GM08714 (cell line): ENCODE measurements around the gene CRYBG1.
"Not testable (repeated sequence)": the region's sequence is repeated elsewhere in the genome, so short reads cannot be mapped to it uniquely, and the experiment has no call there.

Experiments
- H3K4me3 ChIP-seq: fragments of 200-500 bp; sonication (Bioruptor generic); 2 replicates; pipeline ENCODE4 v1.5.1; 2014; ENCODE audit warnings: mild to moderate bottlenecking, low read length, inconsistent platforms
- ZNF274 ChIP-seq: IDR thresholded peaks from 2 replicates; pipeline ENCODE4 v1.6.1; 2012; ENCODE audit warnings: mild to moderate bottlenecking, low read depth, low read length

The CRYBG1 gene

DNA sequence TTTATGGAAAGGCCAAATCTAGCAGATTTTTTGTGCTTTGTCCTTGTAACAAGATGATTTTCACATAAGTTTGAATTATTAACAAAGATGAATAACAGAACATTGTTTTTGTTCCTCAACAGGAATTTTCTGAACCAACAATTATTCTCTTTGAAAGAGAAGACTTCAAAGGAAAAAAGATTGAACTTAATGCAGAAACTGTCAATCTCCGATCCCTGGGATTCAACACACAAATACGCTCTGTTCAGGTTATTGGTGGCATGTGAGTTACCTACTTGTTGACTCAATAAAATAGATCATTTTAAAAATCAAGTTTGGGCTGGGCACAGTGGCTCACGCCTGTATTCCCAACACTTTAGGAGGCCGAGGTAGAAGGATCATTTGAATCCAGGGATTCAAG lies 197.8 kb downstream of the CRYBG1 start:
- H3K4me3 ChIP-seq = no peak overlapping the region

DNA sequence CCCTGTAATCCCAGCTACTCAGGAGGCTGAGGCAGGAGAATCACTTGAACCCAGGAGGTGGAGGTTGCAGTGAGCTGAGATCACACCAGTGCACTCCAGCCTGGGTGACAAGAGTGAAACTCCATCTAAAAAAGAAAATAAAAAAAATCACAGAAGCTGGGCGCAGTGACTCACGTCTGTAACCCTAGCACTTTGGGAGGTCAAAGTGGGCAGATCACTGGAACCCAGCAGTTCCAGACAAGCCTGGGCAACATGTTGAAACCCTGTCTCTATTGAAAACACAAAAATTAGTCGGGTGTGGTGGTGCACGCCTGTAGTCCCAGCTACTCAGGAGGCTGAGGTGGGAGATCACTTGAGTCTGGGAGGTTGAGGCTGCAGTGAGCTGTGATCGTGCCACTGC lies 199.1 kb downstream of the CRYBG1 start:
- not testable (repeated sequence) for H3K4me3 ChIP-seq

More for the DNA sequence above, 197.8 kb downstream of the CRYBG1 start:
- no peak for TF ChIP-seq ZNF274

DNA sequence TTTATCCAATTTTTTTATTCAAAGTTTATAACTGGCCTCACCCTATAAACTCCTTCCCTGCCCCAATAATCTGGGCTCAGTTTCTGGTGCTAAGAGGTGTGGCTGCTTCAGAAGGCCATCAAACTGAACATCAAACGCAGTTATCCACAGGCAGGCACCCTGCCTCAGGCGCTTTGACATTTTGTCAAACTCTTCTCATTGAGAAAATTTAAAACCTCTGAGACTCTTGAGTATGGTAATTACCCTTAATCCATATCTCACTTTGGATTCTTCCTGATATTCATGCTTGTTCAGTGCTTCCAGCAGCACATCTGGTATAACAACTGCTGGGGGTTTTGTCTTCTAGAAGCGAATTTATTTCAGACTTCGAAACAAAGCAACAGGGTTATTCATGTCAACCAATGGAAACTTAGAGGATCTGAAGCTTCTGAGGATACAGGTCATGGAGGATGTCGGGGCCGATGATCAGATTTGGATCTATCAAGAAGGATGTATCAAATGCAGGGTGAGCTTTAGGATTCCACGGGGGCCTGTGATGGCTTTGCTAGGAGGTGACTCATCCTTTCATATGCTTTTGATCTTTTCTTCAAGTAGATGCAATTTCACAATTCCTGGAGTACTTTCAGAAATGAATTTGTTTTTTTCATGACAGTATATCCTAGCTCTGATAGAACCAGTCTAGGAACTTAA lies 200.6 kb downstream of the CRYBG1 start:
- no peak overlapping the region for H3K4me3 ChIP-seq
- TF ChIP-seq ZNF274 = no peak

DNA sequence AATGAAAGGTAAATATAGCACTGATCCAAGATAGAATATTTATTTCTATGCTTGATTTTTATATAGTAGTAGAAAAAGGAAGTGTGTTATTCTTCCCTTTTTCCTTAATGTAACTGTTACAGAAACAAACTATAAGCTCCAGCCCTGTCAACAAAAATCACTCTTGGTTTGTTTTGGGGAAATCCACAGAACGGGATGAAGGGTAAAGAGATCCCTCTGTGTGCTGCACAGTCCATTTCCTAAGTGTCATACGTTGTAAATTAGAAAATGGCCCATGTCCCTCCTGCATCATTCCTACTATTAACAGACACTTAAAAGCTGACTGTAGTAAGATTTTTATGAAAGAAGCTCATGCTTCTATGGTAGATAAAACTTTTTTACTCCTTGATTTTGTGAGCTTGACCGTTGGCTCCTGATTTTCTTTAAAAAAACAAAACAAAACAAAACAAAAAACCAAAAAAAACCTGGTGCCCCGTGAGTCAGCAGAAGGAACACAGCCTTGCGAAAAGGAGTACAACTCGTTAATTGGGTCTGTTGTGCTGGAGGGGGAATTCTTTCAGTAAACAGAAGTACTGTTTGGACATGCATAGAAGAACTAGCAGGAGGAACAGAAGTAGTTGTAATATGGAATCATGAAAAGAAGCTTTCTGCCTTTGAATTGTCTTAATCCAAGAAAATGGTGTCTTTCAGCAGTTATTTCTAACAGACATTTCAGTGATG lies 201.3 kb downstream of the CRYBG1 start:
- no peak for TF ChIP-seq ZNF274
- H3K4me3 ChIP-seq = no peak overlapping the region

DNA sequence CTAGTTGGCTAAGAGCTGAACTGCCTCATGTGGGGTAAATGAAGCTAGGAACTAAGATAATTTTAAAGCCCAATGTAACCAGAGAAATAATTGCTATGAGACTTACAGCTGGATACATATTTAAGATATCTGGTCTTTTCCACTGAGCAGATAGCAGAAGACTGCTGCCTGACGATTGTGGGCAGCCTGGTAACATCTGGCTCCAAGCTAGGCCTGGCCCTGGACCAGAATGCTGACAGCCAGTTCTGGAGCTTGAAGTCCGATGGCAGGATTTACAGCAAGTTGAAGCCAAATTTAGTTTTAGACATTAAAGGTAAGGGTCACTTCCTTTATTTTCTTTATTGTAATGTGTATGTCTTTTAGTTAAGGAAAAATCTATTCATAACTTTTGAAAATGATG lies 203.1 kb downstream of the CRYBG1 start:
- no peak overlapping the region for H3K4me3 ChIP-seq
- TF ChIP-seq ZNF274 = no peak

DNA sequence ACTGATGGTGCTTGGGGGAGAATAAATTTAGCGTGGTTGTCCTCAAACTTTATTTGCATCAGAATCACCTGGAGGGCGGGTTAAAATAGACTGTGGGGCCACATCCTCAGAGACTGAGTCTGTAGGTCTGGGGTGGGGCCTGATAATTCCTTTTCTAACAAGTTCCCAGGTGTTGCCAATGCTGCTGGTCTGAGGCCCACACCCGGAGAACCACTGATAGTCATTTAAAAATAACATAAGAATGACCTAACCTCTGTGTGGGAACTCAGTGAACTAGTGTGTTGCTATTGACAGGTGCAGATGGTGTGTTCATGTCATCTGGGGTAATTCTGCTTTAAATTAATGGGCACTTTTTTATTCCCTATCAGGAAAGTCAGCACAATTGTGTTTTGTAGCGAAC lies 204.0 kb downstream of the CRYBG1 start:
- H3K4me3 ChIP-seq = no peak overlapping the region
- TF ChIP-seq ZNF274 = no peak

DNA sequence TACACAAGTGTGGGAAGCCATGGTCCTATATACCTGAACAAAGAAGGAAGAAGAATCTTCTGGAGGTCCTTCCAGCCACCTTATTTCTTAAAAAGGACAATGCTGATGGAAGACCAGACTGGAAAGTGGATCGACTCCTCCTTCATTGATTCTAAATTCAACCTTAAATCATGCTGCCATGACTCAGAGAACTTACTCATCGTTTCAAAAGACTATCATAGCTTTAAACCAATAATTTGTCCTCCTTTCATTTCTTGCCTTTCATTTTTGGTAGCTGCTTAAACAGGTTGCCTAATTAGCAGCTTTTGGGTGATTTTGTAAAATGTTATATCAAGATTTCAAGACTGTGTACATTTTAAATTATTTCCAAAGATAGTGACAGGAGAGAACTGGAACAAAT lies 208.0 kb downstream of the CRYBG1 start:
- H3K4me3 ChIP-seq = no peak overlapping the region
- no peak for TF ChIP-seq ZNF274

DNA sequence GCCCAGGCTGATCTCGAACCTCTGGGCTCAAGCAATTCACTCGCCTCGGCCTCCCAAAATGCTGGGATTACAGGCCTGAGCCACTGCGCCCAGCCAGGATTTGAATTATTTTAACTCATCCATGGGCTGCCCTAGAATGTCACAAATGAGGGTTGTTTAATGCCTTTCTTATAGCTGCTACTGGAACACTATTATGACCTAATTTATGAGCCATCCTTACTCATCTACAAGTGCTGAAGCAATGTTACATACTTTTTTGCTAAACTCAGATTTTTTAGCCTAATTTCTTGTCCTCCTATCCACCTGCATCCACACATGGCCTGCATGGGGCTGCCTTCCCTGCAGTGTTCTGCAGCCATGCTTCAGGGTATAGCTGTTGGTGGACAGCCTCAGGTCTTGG lies 208.9 kb downstream of the CRYBG1 start:
- TF ChIP-seq ZNF274 = no peak

DNA sequence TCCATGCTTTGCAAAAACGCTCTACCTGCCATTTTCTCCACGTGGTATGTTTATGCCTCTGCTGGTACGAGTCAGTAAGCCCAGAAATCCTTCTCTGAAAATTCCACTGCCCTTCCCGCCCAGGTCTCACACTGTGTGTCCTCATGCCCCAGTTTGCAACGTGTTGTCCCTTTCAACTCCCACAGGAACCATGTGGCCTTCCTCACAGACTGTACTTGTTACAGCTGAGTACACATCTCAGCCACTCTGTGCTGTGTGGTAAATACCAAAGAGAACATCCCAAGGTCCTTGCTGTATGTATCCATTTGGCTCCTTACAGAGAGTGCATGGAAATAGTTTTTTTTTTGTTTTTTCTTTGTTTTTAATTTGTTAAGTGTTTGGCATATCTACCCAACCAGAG lies 211.9 kb downstream of the CRYBG1 start:
- no peak for TF ChIP-seq ZNF274
- H3K4me3 ChIP-seq = no peak overlapping the region

More for the DNA sequence above, 208.9 kb downstream of the CRYBG1 start:
- H3K4me3 ChIP-seq = no peak overlapping the region

DNA sequence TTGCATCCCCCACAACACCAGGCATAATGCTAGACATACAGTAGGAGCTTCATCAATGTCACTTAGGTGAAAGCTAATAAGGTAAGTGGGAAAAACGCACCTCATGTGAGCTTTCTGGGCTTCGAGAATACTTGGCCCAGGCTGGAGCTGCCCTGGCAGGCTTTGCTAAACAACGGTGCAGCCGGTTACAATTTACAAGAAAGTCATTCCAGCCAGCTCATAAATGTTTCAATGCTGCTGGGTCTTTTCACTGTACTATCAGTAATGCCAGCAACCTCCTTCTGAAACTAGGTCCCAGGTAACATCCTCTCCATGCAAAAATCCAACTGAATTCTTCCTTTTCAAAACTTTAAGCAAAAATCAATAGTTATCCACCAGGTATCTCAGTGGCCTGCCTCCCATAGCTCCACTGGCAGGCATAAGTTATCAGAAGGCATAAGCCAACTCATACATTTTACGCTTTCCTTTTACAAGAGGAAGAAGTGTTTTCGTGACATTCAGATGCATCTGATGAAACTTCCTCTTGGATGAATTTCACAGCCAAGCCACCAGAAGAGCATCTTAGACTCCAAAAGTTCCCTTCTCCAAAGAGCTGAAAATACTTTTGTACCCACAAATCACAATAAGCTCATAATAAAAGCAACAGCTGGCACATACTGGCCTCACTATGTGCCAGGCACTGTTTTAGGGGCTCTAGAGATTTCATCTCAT lies 212.5 kb downstream of the CRYBG1 start:
- TF ChIP-seq ZNF274 = no peak
- H3K4me3 ChIP-seq = no peak overlapping the region

DNA sequence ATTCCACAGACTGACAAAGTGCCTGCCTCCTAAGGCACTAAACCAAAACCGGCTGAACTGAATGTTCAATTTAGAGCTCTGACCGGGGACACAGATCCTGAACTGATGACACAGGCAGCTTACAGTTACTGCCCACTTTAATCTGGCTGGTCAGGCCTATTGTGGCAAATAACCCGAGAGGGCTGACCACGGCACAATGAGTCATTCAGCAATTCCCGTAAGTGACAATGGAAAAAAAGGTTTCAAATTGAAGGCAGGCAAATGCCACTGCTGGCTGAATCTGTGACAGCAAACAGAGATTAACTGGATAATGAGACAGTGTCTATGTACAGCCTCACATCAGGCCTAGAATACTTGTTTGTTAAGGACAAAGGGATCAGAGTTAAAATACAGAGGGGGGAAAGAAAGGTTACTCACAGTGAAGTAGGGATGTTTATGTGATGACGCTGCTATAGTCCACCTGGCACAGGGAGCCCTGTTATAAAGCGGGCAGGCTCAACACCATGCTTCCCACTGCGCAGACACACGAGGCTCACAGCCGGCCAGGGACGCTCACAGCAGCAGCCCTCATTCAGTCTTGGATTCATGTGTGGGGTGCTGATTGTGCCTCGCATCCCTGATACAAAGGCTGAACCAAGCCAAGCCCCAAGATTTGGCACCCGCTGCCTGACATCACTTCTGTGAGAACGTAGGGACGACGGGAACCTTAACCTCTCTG lies 214.4 kb downstream of the CRYBG1 start:
- no peak for TF ChIP-seq ZNF274
- H3K4me3 ChIP-seq = no peak overlapping the region

DNA sequence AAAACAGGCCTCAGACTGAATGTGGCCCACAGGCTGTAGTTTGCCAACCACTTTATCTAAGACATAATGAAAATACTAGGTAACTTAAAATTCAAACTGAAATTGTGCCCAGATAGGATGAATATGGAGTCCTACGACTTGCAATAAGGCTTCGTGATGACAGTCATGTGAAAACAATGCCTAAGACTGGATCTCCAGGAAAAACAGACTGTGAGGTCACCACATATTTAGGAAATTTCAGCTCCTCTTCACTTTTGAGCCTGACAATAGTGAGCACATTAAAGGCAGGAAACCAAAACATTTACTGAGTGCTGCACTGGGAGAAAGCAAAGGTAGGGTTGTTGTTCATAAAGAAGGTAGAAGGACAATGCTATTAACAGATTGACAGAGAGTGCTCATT lies 218.8 kb downstream of the CRYBG1 start:
- TF ChIP-seq ZNF274 = no peak

DNA sequence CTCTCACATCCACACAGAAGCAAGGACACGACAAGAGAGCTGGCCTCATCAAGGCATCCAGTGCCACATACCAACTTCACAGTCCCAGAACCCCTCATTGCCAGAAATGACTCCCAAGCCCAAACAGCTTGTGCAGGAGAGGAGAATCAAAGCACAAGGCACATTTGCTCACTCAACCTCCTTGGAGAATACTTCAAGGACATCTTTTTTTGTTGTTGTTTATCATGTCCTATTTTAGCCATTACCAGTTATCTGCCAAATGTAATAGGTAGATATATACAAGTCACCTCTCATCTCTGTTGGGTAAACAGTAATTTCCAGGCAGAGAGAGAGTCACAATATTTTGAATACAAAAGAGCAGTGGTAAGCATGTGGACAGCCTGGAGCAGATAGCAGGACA lies 221.0 kb downstream of the CRYBG1 start:
- no peak overlapping the region for H3K4me3 ChIP-seq
- TF ChIP-seq ZNF274 = no peak

More for the DNA sequence above, 218.8 kb downstream of the CRYBG1 start:
- no peak overlapping the region for H3K4me3 ChIP-seq

DNA sequence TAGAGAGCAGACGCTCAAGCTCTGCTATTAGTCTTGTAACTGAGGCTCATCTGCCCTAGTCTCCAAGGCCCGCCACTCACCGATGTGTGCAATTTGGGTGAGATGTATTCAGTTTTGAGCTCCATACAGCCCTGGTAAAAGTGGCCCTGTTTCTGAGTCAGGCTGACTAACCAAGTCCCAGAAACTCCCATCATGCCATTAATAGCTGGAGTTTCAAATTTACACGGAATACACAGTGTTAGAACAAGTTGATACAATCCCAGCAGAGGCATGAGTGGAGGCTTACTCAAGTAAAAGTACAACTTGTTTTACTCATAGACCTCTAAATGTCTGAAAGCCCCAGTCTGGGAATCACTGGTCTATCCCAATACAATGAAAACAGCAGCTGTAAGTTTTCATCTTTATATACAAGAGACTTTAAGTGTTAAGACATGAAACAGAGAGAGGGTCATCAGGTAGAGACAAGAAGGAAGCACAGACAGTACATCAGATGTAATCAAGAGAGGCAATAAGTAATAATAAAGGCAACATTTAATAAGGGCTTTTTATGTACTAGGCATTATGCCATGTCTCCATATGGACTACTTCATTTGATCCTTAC lies 226.4 kb downstream of the CRYBG1 start:
- no peak for TF ChIP-seq ZNF274
- no peak overlapping the region for H3K4me3 ChIP-seq

DNA sequence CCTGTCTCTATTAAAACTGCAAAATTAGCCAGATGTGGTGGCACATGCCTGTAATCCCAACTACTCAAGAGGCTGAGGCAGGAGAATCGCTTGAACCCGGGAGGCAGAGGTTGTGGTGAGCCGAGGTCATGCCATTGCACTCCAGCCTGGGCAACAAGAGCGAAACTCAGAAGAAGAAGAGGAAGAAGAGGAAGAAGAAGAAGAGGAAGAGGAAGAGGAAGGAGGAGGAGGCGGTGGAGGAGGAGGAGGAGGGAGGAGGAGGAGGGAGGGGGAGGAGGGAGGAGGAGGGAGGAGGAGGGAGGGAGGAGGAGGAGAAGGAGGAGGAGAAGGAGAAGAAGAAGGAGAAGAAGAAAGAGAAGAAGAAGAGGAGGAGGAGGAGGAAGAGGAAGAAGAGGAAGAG lies 228.4 kb downstream of the CRYBG1 start:
- not testable (repeated sequence) for H3K4me3 ChIP-seq
